PC-3 (cell line): ENCODE data around the gene ZNF850. TPM values are rescaled to one million over a fixed set of nuclear protein-coding genes. Genes with fewer than 3 reads are reported as not detected.
A peak's percentile ranks its signal among the peaks of the same experiment; 100 is the strongest.
"Not testable (repeated sequence)": the region's sequence is repeated elsewhere in the genome, so short reads cannot be mapped to it uniquely, and the experiment has no call there.

Source experiments
- ATAC-seq: fragments of 200-7000 bp; cut with Tn5 transposase; 2 replicates; pipeline ENCODE4 v1.9.1; 2020; ENCODE audit warnings: mild to moderate bottlenecking, moderate library complexity
- BruUV-seq: library from RNA; stranded (reverse); fragments of 400-500 nt; replicated peaks from 2 replicates; lab custom pipeline; 2021; lab: Mats Ljungman, UMichigan
- CTCF ChIA-PET: fragments of 300-600 bp; sonication (Branson Sonifier 250); formaldehyde crosslinking; loops from one replicate; lab custom pipeline; 2022; ENCODE audit warnings: antibody characterized with exemption; lab: Charles Lee
- POLR2A ChIA-PET: fragments of 300-600 bp; sonication (Branson Sonifier 250); formaldehyde crosslinking; loops from one replicate; lab custom pipeline; 2022; ENCODE audit warnings: antibody characterized with exemption; ENCODE audit not compliant: unreplicated experiment; lab: Charles Lee
- DNase-seq: peaks from one replicate; pipeline ENCODE4 v3.0.0-alpha.2; 2015
- H2AFZ ChIP-seq: fragments of 300-600 bp; sonication (generic); 2 replicates; pipeline ENCODE4 v1.6.0; 2016; ENCODE audit warnings: antibody characterized with exemption, low read length
- H3F3A ChIP-seq: fragments of 300-600 bp; sonication (generic); one replicate; pipeline ENCODE4 v1.6.0; 2017; ENCODE audit warnings: antibody characterized with exemption, low read length, control low read depth, mild to moderate bottlenecking; ENCODE audit not compliant: unreplicated experiment
- H3K27ac ChIP-seq: fragments of 300-600 bp; sonication (generic); 2 replicates; pipeline ENCODE4 v1.5.1; 2016; ENCODE audit warnings: mild to moderate bottlenecking, low read length
- H3K27me3 ChIP-seq: fragments of 300-600 bp; sonication (generic); 2 replicates; pipeline ENCODE4 v1.6.1; 2016; ENCODE audit warnings: low read length, mixed read lengths
- H3K36me3 ChIP-seq: fragments of 300-600 bp; sonication (generic); 2 replicates; pipeline ENCODE4 v1.6.1; 2016; ENCODE audit warnings: low read depth, mixed run types, low read length, mixed read lengths
- H3K4me1 ChIP-seq: fragments of 300-600 bp; sonication (generic); 2 replicates; pipeline ENCODE4 v1.5.1; 2016; ENCODE audit warnings: low read length; ENCODE audit not compliant: insufficient read depth
- H3K4me2 ChIP-seq: fragments of 300-600 bp; sonication (generic); 2 replicates; pipeline ENCODE4 v1.6.0; 2016; ENCODE audit warnings: low read length
- H3K4me3 ChIP-seq: fragments of 300-600 bp; sonication (generic); 2 replicates; pipeline ENCODE4 v1.5.1; 2016; ENCODE audit warnings: mild to moderate bottlenecking, low read length, mixed read lengths
- H3K79me2 ChIP-seq: fragments of 300-600 bp; sonication (generic); 2 replicates; pipeline ENCODE4 v1.6.1; 2017; ENCODE audit warnings: low read length, mixed read lengths
- H3K9ac ChIP-seq: fragments of 300-600 bp; sonication (generic); 2 replicates; pipeline ENCODE4 v1.6.0; 2016; ENCODE audit warnings: mild to moderate bottlenecking, low read length
- H3K9me2 ChIP-seq: fragments of 300-600 bp; sonication (generic); replicated peaks from 2 replicates; pipeline ENCODE4 v1.6.1; 2016; ENCODE audit warnings: mixed run types, low read length, mixed read lengths
- H3K9me3 ChIP-seq: fragments of 300-600 bp; sonication (generic); 2 replicates; pipeline ENCODE4 v1.6.1; 2016; ENCODE audit warnings: low read length, mixed read lengths
- H4K20me1 ChIP-seq: fragments of 300-600 bp; sonication (generic); 2 replicates; pipeline ENCODE4 v1.6.1; 2016; ENCODE audit warnings: low read length, mixed read lengths
- EZH2 ChIP-seq: fragments of 300-600 bp; sonication (generic); IDR thresholded peaks from one replicate; pipeline ENCODE4 v1.6.1; 2017; ENCODE audit warnings: antibody characterized with exemption, mild to moderate bottlenecking, low read length; ENCODE audit not compliant: unreplicated experiment
- EZH2phosphoT487 ChIP-seq: fragments of 300-600 bp; sonication (generic); IDR thresholded peaks from 2 replicates; pipeline ENCODE4 v1.6.1; 2018; ENCODE audit warnings: mild to moderate bottlenecking, antibody characterized with exemption, low read length, borderline replicate concordance
- intact Hi-C: fragments of 100-400 bp; cut with micrococcal nuclease; formaldehyde crosslinking; loops from 2 replicates; pipeline ENCODE4 v1.9.0; 2023
- total RNA-seq: library from RNA; depleted of rRNA; stranded (reverse); fragments of >200 nt; gene quantifications from 2 replicates; pipeline ENCODE4 v1.2.3, GENCODE V29; 2014
- TF ChIP-seq, protein P1 (sequence below): fragments of 300-600 bp; sonication (generic); conservative IDR thresholded peaks from 2 replicates; pipeline ENCODE4 v1.5.1; 2017; ENCODE audit warnings: antibody characterized with exemption, low read depth, mild to moderate bottlenecking, low read length

Gene ZNF850
- total RNA-seq, 1 experiment from 2014 or later, result 1.2 TPM

GRCh38 chr19:36797786-36798108 lies 25.1 kb upstream of the ZNF850 start:
- no peaks in the 10 kb centered on the region for H3K79me2 ChIP-seq
- no peak for TF ChIP-seq EZH2phosphoT487
- intact Hi-C loops, result no loop called here
- ATAC-seq (no peak), DNase-seq (no peak)
- ChIA-PET POLR2A (no interaction called here), CTCF (no interaction called here)
- no peak overlapping the region for H3K9ac ChIP-seq
- H3K4me3 ChIP-seq, result no peak overlapping the region
- H3K9me3 ChIP-seq, result peaks cover 4% of the 10 kb centered on the region; the same call in 1 of the 2 replicates
- no peaks in the 10 kb centered on the region for H3F3A ChIP-seq
- no peaks in the 10 kb centered on the region for H3K4me1 ChIP-seq
- H3K9me2 ChIP-seq, result no peaks in the 10 kb centered on the region
- no peak overlapping the region for H3K27ac ChIP-seq
- no peaks in the 10 kb centered on the region for H3K27me3 ChIP-seq
- TSS peak; percentile 85 for BruUV-seq
- H4K20me1 ChIP-seq, result no peaks in the 10 kb centered on the region
- H3K36me3 ChIP-seq, result no peaks in the 10 kb centered on the region
- H2AFZ ChIP-seq, result 0 out of 2 replicates have a peak overlapping the region, but pooled peaks have one; percentile 22
- H3K4me2 ChIP-seq, result no peak overlapping the region

DNA sequence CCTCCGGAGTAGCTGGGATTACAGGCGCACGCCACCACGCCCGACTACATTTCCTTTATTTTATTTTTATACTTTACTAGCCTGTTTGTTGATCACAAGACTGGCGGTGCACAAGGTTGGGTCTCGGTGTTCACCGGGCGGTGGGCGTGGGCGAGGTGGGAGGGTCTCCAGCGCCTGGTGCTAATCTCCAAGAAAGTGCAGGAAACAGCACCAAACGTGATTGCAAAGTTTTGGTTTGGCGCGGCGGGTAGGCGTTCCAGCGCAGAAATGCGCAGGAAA lies 24.0 kb upstream of the ZNF850 start:
- Histone ChIP-seq H2AFZ (no peak overlapping the region), H3K4me3 (no peak overlapping the region), H3K9ac (no peak overlapping the region), H3K9me3 (peaks cover 4% of the 10 kb centered on the region; the same call in 1 of the 2 replicates), H4K20me1 (no peaks in the 10 kb centered on the region), H3K27ac (no peak overlapping the region), H3K4me1 (no peaks in the 10 kb centered on the region), H3K9me2 (no peaks in the 10 kb centered on the region), H3F3A (no peaks in the 10 kb centered on the region), H3K27me3 (no peaks in the 10 kb centered on the region), H3K79me2 (no peaks in the 10 kb centered on the region), H3K36me3 (no peaks in the 10 kb centered on the region), H3K4me2 (no peak overlapping the region)
- POLR2A ChIA-PET, result no interaction called here
- TF ChIP-seq, protein P1, sequence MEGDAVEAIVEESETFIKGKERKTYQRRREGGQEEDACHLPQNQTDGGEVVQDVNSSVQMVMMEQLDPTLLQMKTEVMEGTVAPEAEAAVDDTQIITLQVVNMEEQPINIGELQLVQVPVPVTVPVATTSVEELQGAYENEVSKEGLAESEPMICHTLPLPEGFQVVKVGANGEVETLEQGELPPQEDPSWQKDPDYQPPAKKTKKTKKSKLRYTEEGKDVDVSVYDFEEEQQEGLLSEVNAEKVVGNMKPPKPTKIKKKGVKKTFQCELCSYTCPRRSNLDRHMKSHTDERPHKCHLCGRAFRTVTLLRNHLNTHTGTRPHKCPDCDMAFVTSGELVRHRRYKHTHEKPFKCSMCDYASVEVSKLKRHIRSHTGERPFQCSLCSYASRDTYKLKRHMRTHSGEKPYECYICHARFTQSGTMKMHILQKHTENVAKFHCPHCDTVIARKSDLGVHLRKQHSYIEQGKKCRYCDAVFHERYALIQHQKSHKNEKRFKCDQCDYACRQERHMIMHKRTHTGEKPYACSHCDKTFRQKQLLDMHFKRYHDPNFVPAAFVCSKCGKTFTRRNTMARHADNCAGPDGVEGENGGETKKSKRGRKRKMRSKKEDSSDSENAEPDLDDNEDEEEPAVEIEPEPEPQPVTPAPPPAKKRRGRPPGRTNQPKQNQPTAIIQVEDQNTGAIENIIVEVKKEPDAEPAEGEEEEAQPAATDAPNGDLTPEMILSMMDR, result no peak
- TF ChIP-seq EZH2 (no peak), EZH2phosphoT487 (no peak)
- DNase-seq, result no peak
- no TSS peak for BruUV-seq
- CTCF ChIA-PET, result no interaction called here
- intact Hi-C loops, result no loop called here
- no peak for ATAC-seq

DNA sequence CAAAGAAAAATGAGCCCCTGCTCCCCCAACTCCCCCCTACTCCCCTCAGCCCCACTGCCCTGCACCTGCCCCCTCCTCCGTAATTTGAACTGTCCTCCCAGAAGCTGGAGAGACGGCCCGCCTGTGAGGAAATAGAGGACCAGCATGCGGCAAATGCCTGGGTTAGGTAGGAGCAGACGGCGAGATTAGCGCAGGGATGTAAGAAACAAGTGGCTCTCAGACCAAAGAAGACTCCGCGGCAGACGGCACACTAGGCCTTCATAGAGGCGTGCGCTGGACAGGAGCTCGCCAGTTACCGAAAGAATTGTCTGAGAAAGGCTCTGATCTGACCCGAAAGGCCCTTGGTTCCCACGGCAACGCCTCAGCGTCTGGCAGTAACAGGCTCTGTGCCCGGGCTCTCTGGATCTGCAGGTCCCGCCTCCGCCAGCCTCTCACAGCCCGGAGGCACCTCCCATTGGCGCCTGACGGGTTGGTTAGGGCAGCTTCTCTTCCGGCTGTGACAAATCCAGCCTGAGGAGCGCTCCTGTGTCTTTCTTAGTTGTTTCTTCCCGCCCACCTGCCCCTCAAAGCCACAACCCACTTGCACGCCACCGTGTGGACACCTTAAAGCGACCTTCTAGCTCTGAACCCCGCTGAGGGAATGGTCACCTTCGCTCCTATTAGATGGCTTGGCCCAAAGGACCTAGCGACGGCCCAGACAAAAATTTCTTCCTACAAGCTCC lies 19.0 kb upstream of the ZNF850 start:
- H4K20me1 ChIP-seq, H3K27ac ChIP-seq, H3K4me1 ChIP-seq, H3K79me2 ChIP-seq, DNase-seq, H3K9me3 ChIP-seq, ATAC-seq, H2AFZ ChIP-seq, H3K4me2 ChIP-seq, H3K36me3 ChIP-seq, POLR2A ChIA-PET, H3K9me2 ChIP-seq, H3K4me3 ChIP-seq, BruUV-seq, H3F3A ChIP-seq, H3K27me3 ChIP-seq, CTCF ChIA-PET, intact Hi-C loops, H3K9ac ChIP-seq: not testable (repeated sequence)

DNA sequence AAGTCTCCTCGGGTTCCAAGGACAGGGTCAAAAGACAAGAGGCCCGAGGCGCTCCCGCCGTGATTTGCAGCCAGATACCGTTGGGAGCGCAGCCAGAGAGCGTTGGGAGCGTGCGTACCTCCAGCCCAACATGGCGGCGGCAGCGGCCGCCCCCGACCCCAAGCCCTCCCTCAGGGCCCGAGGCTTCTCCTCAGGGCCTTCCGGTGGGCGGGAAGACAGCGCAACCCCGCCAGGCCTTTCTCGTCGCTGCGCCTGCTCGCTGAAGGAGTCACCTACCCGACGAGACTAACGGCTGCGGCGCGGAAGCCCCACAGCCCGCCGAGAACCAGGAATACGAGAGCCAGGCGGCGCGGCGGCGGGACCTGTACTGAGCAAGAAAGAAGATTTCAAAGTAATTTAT lies 3.2 kb upstream of the ZNF850 start:
- no peak for ATAC-seq
- no peak overlapping the region for H3K27ac ChIP-seq
- H3K9me2 ChIP-seq, result no peaks in the 10 kb centered on the region
- no peak for DNase-seq
- H3K27me3 ChIP-seq, result no peaks in the 10 kb centered on the region
- no peaks in the 10 kb centered on the region for H3F3A ChIP-seq
- ChIA-PET CTCF (no interaction called here), POLR2A (no interaction called here)
- TF ChIP-seq EZH2, result no peak
- TF ChIP-seq EZH2phosphoT487, result no peak
- TF ChIP-seq, protein P1, result no peak
- no peaks in the 10 kb centered on the region; the same call in 1 of the 2 replicates for H3K79me2 ChIP-seq
- H3K9me3 ChIP-seq, result no peaks in the 10 kb centered on the region
- no TSS peak for BruUV-seq
- no peaks in the 10 kb centered on the region for H3K4me1 ChIP-seq
- no peak overlapping the region for H3K9ac ChIP-seq
- H4K20me1 ChIP-seq, result no peaks in the 10 kb centered on the region
- intact Hi-C loops, result no loop called here
- H3K4me2 ChIP-seq, result no peak overlapping the region
- H2AFZ ChIP-seq, result no peak overlapping the region
- H3K36me3 ChIP-seq, result no peaks in the 10 kb centered on the region
- no peak overlapping the region for H3K4me3 ChIP-seq
